ENCODE measurements around the gene AKR1D1.
A peak's percentile ranks its signal among the peaks of the same experiment; 100 is the strongest.
"Not testable (repeated sequence)": the region's sequence is repeated elsewhere in the genome, so short reads cannot be mapped to it uniquely, and the experiment has no call there.

Gene AKR1D1

DNA sequence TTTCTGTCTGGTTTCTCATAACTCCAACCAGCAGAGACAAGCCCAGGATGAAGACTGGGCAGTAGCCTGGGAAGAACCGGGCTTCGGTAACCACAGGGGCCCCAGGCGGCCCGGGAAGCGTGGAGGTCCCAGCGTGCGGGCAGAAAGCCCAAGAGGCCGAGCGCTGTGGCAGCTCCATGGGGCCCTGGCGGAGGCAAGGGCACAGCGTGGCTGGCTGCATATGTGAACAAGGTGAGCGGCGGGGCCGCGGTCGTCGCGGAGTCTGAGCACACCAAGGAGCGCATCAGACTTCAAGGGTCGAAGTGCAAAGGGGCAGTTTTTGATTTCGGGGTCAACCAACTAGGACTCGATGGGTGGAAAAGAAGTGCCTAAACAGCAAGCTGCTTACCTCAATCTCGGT, 45.9 kb downstream of the AKR1D1 start:
- no peak for DNase-seq (ENCODE audit: low spot score)

DNA sequence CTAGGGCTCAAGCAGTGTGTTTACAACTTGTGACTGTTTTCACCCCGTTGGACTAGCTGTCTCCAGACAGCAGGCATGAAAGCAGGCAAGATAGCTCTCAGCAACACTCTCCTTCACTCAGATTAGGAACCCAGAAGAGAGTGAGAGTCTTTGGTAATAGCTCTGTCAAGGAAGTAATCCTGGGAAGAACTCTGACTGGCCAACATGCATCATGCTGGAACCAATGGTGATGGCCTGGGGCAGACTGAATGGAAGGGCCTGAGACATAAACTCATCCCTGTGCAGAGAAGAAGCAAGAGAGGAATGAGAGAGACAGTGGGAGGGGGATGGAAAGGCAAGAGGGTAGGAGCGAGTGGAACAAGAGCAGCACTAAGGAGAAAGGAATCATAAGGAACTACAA, 48.9 kb downstream of the AKR1D1 start:
- no peak for DNase-seq (ENCODE audit: low spot score)

DNA sequence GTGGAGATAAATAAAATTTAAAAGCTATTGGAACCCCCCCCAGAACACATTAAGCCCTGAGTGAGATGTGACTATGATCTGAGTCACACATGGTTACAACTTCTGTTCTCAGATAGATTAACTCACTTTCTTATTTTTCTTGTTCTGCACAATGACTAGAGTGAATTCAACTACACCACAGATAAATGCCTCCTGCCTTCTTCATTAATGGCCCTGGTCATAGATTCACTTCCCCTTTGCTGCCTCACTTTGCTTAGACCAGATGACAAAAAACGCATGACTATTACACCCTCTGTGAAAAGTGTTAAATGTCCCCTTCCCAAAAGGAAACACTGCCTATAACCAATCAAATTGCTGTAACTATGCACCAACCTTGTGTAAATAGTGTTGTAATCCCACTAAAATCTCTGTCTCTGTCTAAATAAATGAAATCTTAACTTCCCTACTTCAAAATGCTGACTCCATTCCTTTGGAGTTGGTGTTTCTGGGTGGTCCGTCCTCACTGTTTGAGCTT, 49.4 kb downstream of the AKR1D1 start:
- DNase-seq (ENCODE audit: low spot score): no peak

DNA sequence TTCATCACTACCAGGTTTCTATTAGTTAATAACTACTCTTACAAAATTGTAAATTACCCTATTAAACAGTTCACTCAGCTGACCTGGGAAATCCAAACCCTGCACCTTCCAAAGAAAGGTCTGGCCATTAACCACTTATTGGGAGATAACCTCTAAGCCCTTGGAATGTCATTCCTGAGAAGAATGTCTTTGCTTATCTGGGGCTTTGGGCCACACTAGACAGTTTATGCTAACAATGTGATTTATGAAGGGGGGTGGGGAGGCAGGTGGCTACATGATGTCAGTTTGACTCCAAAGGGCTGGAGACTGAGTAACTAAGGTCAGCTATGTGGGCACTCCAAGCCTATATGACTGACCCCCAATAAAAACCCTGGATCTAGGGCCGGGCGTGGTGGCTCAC, 50.7 kb downstream of the AKR1D1 start:
- DNase-seq (ENCODE audit: low spot score): no peak

DNA sequence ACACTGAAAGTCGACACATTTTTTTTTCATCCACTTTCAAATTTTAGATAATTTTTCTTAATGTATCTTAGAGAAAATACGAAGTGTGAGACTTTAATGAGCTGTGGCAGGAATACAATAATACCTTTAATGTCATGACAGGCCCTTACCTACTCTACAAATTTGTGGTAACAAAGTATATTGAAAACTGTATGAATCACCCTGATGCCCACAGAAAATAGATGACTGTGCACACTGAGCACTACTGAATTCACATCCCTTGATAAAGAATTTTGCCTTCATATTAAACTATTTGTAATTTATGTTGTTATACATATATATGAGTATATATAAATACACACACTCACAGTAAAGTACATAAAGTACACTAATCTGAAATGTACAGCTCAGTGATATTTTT, 51.7 kb downstream of the AKR1D1 start:
- DNase-seq (ENCODE audit: low spot score): no peak

- DNase-seq (ENCODE audit: low spot score): no peak
Measured at GRCh38 chr7:138129551-138130165, 53.4 kb downstream of the AKR1D1 start.

DNA sequence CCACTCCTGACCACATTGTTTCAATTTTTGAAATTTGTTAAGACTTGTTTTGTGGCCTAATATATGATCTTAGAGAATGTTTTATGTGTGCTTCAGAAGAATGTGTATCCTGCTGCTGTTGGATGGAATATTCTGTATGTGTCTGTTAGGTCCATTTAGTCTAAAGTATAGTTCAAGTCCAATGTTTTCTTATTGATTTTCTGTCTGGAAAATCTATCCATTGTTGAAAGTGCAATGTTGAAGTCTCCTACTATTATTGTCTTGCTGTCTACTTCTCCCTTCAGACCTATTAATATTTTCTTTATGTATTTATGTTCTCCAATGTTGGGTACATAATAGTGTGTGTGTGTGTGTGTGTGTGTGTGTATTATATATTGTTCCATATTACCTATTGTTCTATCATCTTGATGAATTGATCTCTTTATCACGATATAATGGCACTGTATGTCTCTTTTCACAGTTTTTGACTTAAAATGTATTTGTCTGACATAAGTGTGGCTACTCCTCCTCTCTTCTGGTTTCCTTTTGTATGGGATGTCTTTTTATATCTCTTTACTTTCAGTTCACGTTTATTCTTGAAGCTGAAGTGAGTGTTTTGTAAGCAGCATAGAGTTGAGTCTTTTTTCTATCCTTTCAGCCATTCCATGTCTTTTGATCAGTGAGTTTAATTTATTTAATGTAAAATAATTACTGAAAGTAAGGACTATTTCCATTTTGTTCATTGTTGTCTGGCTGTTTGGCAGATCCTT, 61.3 kb downstream of the AKR1D1 start:
- DNase-seq (ENCODE audit: low spot score): no peak

- DNase-seq (ENCODE audit: low spot score): no peak
Measured at GRCh38 chr7:138138244-138138643, 62.0 kb downstream of the AKR1D1 start.

- DNase-seq (ENCODE audit: low spot score): no peak
Measured at GRCh38 chr7:138142583-138143201, 66.4 kb downstream of the AKR1D1 start.

DNA sequence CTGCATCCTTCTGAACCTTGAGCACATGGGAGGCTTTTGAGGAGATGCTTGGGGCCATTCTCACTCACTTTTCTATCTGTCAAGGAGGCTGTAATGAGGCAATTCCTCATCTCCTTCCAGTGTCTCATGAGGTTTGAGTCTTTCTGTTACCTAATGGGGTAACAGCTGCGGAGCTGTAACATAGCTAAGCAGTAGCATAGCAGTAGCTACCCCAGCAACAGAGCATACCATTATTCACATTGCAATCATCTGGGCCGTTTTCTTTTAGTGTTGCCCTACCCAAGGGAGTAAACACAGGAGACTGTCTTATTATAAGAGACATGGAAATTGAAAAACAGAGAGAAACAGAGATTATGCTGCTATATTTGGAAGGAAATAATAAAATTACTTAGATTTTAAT, 68.7 kb downstream of the AKR1D1 start:
- no peak for DNase-seq (ENCODE audit: low spot score)

DNA sequence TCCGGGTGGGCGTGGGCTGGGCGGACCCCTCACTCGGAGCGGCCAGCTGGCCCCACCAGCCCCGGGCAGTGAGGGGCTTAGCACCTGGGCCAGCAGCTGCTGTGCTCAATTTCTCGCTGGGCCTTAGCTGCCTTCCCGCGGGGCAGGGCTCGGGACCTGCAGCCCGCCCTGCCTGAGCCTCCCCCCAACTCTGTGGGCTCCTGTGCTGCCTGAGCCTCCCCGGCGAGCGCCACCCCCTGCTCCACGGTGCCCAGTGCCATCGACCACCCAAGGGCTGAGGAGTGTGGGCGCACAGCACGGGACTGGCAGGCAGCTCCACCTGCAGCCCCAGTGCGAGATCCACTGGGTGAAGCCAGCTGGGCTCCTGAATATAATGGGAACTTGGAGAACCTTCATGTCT, 70.0 kb downstream of the AKR1D1 start:
- not testable (repeated sequence) for DNase-seq (ENCODE audit: low spot score)

DNA sequence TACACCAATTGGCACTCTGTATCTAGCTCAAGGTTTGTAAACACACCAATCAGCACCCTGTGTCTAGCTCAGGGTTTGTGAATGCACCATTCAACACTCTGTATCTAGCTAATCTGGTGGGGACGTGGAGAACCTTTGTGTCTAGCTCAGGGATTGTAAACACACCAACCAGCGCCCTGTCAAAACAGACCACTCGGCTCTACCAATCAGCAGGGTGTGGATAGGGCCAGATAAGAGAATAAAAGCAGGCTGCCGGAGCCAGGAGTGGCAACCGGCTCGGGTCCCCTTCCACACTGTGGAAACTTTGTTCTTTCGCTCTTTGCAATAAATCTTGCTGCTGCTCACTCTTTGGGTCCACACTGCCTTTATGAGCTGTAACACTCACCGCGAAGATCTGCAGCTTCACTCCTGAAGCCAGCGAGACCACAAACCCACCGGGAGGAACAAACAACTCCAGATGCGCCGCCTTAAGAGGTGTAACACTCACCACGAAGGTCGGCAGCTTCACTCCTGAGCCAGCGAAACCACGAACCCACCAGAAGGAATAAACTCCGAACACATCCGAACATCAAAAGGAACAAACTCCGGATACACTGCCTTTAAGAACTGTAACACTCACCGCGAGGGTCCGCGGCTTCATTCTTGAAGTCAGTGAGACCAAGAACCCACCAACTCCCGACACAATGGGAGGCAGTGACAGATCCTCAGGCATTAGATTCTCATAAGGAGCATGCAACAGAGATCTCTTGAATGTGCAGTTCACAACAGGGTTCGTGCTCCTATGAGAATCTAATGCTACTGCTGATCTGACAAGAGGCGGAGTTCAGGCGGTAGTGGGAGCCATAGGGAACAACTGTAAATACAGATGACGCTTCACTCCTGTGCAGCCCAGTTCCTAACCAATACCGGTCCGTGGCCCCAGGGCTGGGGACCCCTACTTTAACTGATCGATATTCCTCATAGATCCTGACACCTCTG, 70.8 kb downstream of the AKR1D1 start:
- not testable (repeated sequence) for DNase-seq (ENCODE audit: low spot score)

- DNase-seq (ENCODE audit: low spot score): no peak
Measured at GRCh38 chr7:138151731-138152577, 75.7 kb downstream of the AKR1D1 start.

- DNase-seq (ENCODE audit: low spot score): no peak
Measured at GRCh38 chr7:138154661-138155060, 78.4 kb downstream of the AKR1D1 start.

- no peak for DNase-seq (ENCODE audit: low spot score)
Measured at GRCh38 chr7:138157702-138158101, 81.4 kb downstream of the AKR1D1 start.

DNA sequence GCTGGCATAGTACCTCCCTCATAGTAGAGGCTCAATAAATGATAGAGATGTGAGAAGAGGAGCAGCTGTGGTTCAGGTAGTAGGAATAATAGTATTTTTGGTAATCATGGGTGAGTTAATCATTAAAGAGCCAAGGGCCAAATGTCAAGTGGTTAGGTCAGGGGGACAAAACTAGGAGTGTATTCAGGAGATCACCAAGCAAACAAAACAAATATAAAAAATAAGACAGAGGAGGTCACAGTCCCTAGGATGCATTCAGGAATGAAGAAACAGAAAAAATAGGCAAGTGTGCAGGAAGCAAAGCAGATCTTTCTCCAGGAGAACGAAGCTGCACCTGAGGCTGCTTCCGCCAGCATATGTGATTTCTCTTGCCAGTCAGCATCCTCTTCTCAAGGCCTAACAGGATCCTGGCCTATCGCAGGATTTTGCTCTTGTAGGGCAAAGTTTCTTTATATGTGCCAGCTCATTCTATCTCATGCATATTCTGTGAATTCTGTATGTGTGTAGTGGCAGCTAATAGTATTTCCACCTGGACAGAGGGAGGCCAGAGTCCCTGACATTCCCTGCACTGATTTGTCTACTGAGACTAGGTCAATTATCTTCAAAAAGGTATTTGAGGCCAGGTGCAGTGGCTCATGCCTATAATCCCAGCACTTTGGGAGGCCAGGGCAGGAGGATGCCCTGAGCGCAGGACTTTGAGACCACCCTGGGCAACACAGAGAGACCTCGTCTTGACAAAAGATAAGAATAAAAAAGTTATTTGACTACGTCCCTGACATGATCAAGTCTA, 82.7 kb downstream of the AKR1D1 start:
- no peak for DNase-seq (ENCODE audit: low spot score)

- peak; percentile 81 for DNase-seq (ENCODE audit: low spot score)
Measured at GRCh38 chr7:138161600-138162081, 85.4 kb downstream of the AKR1D1 start.

GRCh38 chr7:138162236-138162635, 86.0 kb downstream of the AKR1D1 start:
- no peak for DNase-seq (ENCODE audit: low spot score)

GRCh38 chr7:138163800-138164199, 87.5 kb downstream of the AKR1D1 start:
- no peak for DNase-seq (ENCODE audit: low spot score)

DNA sequence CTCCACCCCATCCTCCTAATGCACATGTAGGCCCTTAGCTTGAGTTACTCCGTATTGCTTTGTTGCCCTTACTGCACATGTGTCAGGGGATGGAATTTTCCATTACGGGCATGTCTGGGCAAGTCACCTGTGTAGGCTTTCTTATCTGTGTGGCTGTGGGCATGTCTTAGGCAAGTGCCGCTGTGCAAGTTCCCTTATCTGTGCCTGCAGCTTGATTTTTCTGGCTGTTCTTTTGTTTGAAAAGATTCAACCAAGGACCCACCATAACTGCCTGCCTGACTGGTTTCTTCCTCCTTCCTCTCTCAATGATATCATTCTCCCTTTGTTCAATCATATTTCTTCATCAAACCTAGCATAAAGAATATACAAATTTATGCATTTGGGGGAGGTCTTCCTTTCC, 88.5 kb downstream of the AKR1D1 start:
- DNase-seq (ENCODE audit: low spot score): no peak

Data from hematopoietic multipotent progenitor cell treated with erythropoietin and hydrocortisone succinate and interleukin-3 and kit ligand, for 15 days (in vitro differentiated cells).